ENCODE data around the gene HOOK1.
"Not testable (repeated sequence)": the region's sequence is repeated elsewhere in the genome, so short reads cannot be mapped to it uniquely, and the experiment has no call there.

HOOK1 gene

DNA sequence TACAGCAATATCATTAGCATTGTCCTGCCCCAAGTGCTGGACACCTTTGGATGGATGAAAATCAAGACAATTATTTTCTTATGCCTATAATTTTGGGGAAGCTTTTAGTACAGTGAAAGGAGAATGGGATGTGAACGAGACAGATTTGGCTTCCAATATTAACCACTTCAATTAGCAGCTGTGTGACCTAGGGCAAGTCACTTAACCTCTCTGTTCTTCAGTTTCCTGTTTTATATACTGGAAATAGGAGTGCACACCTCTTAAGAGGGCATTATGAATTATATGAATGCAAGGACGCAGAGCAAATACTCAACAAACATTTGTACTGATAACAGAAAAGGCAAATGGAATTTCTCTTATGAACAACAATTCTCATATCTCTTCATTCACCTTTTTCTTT lies 93.3 kb downstream of the HOOK1 start:
- Histone ChIP-seq H3K9me3 (no peaks in the 10 kb centered on the region), H3K27ac (no peak overlapping the region), H3K4me3 (ENCODE audit: low read depth in 1 of 2, low read length in 1 of 2) (no peak overlapping the region), H3K4me1 (ENCODE audit: control insufficient read depth in 1 of 2, insufficient read depth in 1 of 2, low read depth in 1 of 2, low read length in 1 of 2) (no peaks in the 10 kb centered on the region), H3K36me3 (no peaks in the 10 kb centered on the region), H3K27me3 (no peaks in the 10 kb centered on the region)
- TF ChIP-seq, protein P1, sequence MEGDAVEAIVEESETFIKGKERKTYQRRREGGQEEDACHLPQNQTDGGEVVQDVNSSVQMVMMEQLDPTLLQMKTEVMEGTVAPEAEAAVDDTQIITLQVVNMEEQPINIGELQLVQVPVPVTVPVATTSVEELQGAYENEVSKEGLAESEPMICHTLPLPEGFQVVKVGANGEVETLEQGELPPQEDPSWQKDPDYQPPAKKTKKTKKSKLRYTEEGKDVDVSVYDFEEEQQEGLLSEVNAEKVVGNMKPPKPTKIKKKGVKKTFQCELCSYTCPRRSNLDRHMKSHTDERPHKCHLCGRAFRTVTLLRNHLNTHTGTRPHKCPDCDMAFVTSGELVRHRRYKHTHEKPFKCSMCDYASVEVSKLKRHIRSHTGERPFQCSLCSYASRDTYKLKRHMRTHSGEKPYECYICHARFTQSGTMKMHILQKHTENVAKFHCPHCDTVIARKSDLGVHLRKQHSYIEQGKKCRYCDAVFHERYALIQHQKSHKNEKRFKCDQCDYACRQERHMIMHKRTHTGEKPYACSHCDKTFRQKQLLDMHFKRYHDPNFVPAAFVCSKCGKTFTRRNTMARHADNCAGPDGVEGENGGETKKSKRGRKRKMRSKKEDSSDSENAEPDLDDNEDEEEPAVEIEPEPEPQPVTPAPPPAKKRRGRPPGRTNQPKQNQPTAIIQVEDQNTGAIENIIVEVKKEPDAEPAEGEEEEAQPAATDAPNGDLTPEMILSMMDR (IDR thresholded peaks at IDR 0.05), result no peak

DNA sequence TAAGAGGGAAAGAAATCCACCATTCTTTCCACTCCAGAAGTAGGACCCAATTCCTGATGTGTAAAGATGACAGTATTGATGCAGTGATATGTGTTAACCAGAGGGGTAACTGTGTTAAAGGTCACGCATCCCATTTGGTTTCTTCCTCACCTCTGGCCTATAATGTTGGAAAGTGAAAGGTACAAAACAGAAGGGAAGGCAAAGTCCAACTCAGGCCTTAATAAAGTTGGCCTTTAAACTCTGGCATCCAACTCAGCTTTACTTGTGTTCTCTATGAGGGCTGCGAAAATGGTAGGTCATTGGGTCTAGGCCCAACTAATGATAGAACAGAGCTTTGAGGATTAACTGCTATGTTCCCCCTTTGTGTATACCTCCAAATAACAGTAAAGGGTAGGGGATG lies 93.9 kb downstream of the HOOK1 start:
- Histone ChIP-seq H3K27me3 (no peaks in the 10 kb centered on the region), H3K9me3 (no peaks in the 10 kb centered on the region), H3K27ac (no peak overlapping the region), H3K4me3 (ENCODE audit: low read depth in 1 of 2, low read length in 1 of 2) (no peak overlapping the region), H3K36me3 (no peaks in the 10 kb centered on the region), H3K4me1 (ENCODE audit: control insufficient read depth in 1 of 2, insufficient read depth in 1 of 2, low read depth in 1 of 2, low read length in 1 of 2) (no peaks in the 10 kb centered on the region)
- TF ChIP-seq, protein P1 (IDR thresholded peaks at IDR 0.05), result no peak

DNA sequence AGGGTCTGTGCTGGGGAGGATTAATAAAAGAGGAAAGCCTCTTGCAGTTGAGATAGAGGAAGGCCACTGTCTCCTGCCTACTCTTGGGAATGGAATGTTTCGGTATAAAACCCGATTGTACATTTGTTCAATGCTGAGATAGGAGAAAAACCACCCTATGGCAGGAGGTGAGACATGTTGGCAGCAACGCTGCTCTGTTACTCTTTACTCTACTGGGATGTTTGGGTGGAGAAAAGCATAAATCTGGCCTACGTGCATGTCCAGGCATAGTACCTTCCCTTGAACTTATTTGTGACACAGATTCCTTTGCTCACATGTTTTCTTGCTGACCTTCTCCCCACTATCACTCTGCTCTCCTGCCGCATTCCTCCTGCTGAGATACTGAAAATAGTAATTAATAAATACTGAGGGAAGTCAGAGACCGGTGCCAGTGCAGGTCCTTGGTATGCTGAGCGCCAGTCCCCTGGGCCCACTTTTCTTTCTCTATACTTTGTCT lies 100.1 kb downstream of the HOOK1 start:
- H3K4me1 ChIP-seq (ENCODE audit: control insufficient read depth in 1 of 2, insufficient read depth in 1 of 2, low read depth in 1 of 2, low read length in 1 of 2); H3K9me3 ChIP-seq; H3K27ac ChIP-seq; H3K4me3 ChIP-seq (ENCODE audit: low read depth in 1 of 2, low read length in 1 of 2); H3K27me3 ChIP-seq; H3K36me3 ChIP-seq: not testable (repeated sequence)

DNA sequence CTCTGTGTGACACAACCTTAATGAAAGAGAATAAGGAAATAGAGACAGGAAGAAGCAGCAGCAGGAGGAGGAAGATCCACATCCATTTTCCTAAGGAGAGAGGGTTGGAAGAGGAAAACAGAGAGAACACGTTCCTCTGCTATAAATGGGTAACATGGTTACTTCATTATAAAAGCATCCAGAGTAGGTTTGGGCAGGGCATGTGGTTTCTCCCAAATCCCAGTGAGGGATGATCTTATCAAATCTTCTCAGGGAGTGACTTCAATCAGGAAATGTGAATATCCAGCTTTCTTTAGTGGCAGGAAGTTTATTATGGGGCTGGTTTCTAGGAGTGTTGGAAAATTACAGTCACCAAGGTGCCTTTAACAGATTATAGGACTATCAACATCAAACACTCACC lies 100.8 kb downstream of the HOOK1 start:
- Histone ChIP-seq H3K36me3 (no peaks in the 10 kb centered on the region), H3K4me3 (ENCODE audit: low read depth in 1 of 2, low read length in 1 of 2) (no peak overlapping the region), H3K4me1 (ENCODE audit: control insufficient read depth in 1 of 2, insufficient read depth in 1 of 2, low read depth in 1 of 2, low read length in 1 of 2) (no peaks in the 10 kb centered on the region), H3K27me3 (no peaks in the 10 kb centered on the region), H3K27ac (no peak overlapping the region), H3K9me3 (no peaks in the 10 kb centered on the region)
- TF ChIP-seq, protein P1 (IDR thresholded peaks at IDR 0.05), result no peak

DNA sequence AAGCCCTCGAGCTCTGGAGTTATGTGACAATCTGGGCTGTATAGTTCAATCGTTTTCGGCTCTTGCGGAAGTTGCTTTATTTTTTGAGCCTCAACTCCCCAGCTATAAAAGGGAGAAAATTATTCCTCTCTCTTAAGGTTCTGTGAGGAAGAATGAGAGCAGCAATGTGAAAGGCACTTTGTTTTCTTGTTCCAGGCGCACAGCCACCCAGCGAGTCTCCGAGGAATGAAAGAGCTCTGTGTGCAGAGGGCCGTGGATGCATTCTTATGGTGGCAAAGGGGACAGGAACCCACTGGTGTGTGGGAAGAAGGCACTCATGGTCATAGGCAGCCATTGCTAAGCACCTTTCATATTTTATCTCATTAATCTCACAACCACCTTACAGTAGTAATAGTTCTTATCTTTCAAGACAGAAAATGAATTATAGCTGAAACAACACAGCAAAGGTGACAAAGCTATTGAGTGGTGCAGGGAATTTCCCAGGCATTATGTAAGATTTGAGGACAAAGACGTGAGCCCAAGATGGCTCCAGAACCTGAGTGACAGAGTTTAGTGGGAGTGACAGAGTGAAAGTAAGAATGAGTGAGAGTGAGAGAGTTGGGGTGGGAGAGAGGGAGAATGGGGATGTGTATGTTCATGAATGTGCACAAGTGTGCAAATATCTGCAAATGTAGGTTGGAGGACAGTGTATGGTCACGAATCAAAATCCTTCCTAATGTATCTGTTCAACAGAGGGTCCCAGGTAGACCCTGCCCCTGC lies 102.5 kb downstream of the HOOK1 start:
- Histone ChIP-seq H3K36me3 (no peaks in the 10 kb centered on the region), H3K9me3 (no peaks in the 10 kb centered on the region), H3K27ac (no peak overlapping the region), H3K27me3 (no peaks in the 10 kb centered on the region), H3K4me3 (ENCODE audit: low read depth in 1 of 2, low read length in 1 of 2) (no peak overlapping the region), H3K4me1 (ENCODE audit: control insufficient read depth in 1 of 2, insufficient read depth in 1 of 2, low read depth in 1 of 2, low read length in 1 of 2) (no peaks in the 10 kb centered on the region)
- TF ChIP-seq, protein P1 (IDR thresholded peaks at IDR 0.05), result no peak

DNA sequence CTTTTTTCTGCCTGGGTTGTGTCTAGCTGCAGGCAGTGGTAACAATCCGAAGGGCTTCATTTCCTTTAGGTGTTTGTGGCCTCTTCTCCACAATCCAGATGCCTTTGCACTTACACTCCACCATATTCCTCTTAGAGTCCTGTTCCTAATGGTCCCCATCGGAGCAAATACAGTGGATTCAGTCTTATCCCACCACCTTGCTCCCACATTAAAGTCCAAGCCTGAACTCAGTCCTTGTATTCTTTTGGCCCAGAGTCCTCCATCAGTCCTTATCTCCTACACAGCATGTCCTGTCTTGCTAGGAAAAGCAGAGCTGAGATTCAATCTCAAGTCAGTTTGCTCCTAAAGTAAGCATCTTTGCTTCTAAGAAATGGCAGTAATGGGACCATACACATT lies 103.0 kb downstream of the HOOK1 start:
- Histone ChIP-seq H3K4me3 (ENCODE audit: low read depth in 1 of 2, low read length in 1 of 2) (no peak overlapping the region), H3K36me3 (no peaks in the 10 kb centered on the region), H3K4me1 (ENCODE audit: control insufficient read depth in 1 of 2, insufficient read depth in 1 of 2, low read depth in 1 of 2, low read length in 1 of 2) (no peaks in the 10 kb centered on the region), H3K27me3 (no peaks in the 10 kb centered on the region), H3K9me3 (no peaks in the 10 kb centered on the region), H3K27ac (no peak overlapping the region)
- TF ChIP-seq, protein P1 (IDR thresholded peaks at IDR 0.05), result no peak

Measured in neutrophil (primary cell).